ENCODE results near the gene MPZL2.

- TF ChIP-seq POLR2AphosphoS5 (IDR thresholded peaks at IDR 0.05; ENCODE audit: low read depth, low read length) (no peak), SIN3A (IDR thresholded peaks at IDR 0.05; ENCODE audit: borderline replicate concordance, insufficient read depth, low read length) (no peak)
Measured at GRCh38 chr11:118247041-118247440, 17.1 kb downstream of the MPZL2 start.
